ENCODE results near the gene MAPKBP1. TPM values are rescaled to one million over a fixed set of nuclear protein-coding genes. Genes with fewer than 3 reads are reported as not detected.

MAPKBP1 gene
- polyA plus RNA-seq, 3 donors: 0.76 to 8.6 (median 1.1) TPM

DNA sequence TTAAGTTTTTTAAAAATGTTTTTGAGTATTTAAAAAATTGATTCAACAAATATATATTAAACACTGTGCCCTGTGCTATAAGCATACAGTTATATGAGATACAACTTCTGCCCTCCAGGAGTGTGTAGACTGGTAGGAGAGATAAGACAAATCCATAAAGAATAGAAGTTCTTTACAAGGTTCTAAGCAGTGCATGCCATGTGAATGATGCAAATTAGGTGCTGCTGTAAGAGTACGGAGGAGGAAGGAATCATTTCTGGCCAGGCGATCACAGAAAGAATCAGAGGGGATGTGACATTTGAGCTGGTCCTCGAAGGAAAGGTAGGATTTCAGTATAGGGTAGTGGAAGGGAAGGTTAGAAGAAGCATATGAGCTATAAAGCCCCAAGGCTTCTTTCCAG, 14.0 kb downstream of the MAPKBP1 start:
- peak overlapping the region in 1 of 7 donors; percentile 4 for H3K27ac Mint-ChIP-seq
- no peaks in the 10 kb centered on the region for H3K27me3 Mint-ChIP-seq (ENCODE audit: low read depth in 3 of 3)
- H3K4me1 Mint-ChIP-seq: peaks cover 16% of the 10 kb centered on the region
- no peak for DNase-seq
- Histone ChIP-seq H3K4me2 (replicated peaks; ENCODE audit: extremely low read depth, low read length, poor library complexity, severe bottlenecking) (no peak overlapping the region), H3K4me3 (replicated peaks in 1 of 3; ENCODE audit: low read depth in 2 of 3, low read length in 3 of 3) (no peak overlapping the region), H3K4me1 (ENCODE audit: control insufficient read depth in 1 of 2, insufficient read depth in 2 of 2, low read length in 2 of 2) (no peaks in the 10 kb centered on the region), H3K9ac (ENCODE audit: insufficient read depth, low read length, poor library complexity, severe bottlenecking) (no peak overlapping the region), H3K36me3 (replicated peaks in 1 of 2; ENCODE audit: control insufficient read depth in 1 of 2, insufficient read depth in 2 of 2, low read length in 2 of 2) (no peaks in the 10 kb centered on the region), H4K20me1 (ENCODE audit: insufficient read depth, low read length) (peaks cover 5% of the 10 kb centered on the region), H3K27me3 (ENCODE audit: control insufficient read depth in 2 of 2, insufficient read depth in 2 of 2, low read length in 2 of 2) (no peaks in the 10 kb centered on the region), H3K79me2 (ENCODE audit: insufficient read depth, low read length) (no peaks in the 10 kb centered on the region), H2AFZ (ENCODE audit: insufficient read depth, low read depth, low read length, poor library complexity, severe bottlenecking) (no peak overlapping the region), H3K27ac (ENCODE audit: low read depth in 1 of 2, low read length in 2 of 2) (no peak overlapping the region), H3K9me3 (replicated peaks in 1 of 2; ENCODE audit: control insufficient read depth in 1 of 2, insufficient read depth in 1 of 2, low read length in 2 of 2) (no peaks in the 10 kb centered on the region)
- H3K36me3 Mint-ChIP-seq: peaks cover 3 to 6% of the 10 kb centered on the region in 2 donors
- intact Hi-C loops (cut with micrococcal nuclease): no loop called here
- TF ChIP-seq CTCF (IDR thresholded peaks at IDR 0.05): no peak
- WGBS (ENCODE audit: insufficient coverage): 69% methylated on average over 3 of the region's 3 CpGs
- H3K4me3 Mint-ChIP-seq: no peak overlapping the region
- no peaks in the 10 kb centered on the region for H3K9me3 Mint-ChIP-seq

DNA sequence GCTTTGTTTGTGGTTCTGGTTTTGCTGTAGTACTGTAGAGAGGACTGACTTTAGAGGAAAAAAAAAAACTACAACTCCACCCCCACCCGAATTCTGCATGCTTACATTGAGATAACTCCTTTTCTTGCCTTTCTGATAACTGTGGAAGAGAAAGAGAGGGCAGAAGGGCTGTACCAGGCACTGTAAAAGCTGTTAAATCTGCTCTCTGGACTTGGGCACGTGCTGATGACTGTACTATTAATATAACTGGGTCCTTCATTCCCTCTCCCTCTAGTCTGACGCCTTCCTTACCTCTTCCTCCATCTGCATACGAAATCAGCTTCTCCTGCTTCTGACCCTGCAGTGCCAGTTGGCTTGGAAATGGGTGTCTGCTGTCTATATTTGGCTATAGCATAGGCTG, 15.0 kb downstream of the MAPKBP1 start:
- no peaks in the 10 kb centered on the region for H3K27me3 ChIP-seq (ENCODE audit: control insufficient read depth in 2 of 2, insufficient read depth in 2 of 2, low read length in 2 of 2)
- Mint-ChIP-seq H3K4me1 (peaks cover 16% of the 10 kb centered on the region), H3K4me3 (no peak overlapping the region), H3K27me3 (ENCODE audit: low read depth in 3 of 3) (no peaks in the 10 kb centered on the region), H3K36me3 (peaks cover 0 to 6% of the 10 kb centered on the region in 2 donors), H3K9me3 (no peaks in the 10 kb centered on the region), H3K27ac (no peak overlapping the region)
- H3K79me2 ChIP-seq (ENCODE audit: insufficient read depth, low read length): no peaks in the 10 kb centered on the region
- H3K9ac ChIP-seq (ENCODE audit: insufficient read depth, low read length, poor library complexity, severe bottlenecking): no peak overlapping the region
- DNase-seq: no peak
- no peaks in the 10 kb centered on the region for H3K9me3 ChIP-seq (replicated peaks in 1 of 2; ENCODE audit: control insufficient read depth in 1 of 2, insufficient read depth in 1 of 2, low read length in 2 of 2)
- H3K4me1 ChIP-seq (ENCODE audit: control insufficient read depth in 1 of 2, insufficient read depth in 2 of 2, low read length in 2 of 2): no peaks in the 10 kb centered on the region
- intact Hi-C loops (cut with micrococcal nuclease): no loop called here
- H3K4me2 ChIP-seq (replicated peaks; ENCODE audit: extremely low read depth, low read length, poor library complexity, severe bottlenecking): no peak overlapping the region
- H4K20me1 ChIP-seq (ENCODE audit: insufficient read depth, low read length): peaks cover 5% of the 10 kb centered on the region
- no CpG with 5 or more reads among the region's 4 CpGs for WGBS (ENCODE audit: insufficient coverage)
- H3K27ac ChIP-seq (ENCODE audit: low read depth in 1 of 2, low read length in 2 of 2): no peak overlapping the region
- no peaks in the 10 kb centered on the region for H3K36me3 ChIP-seq (replicated peaks in 1 of 2; ENCODE audit: control insufficient read depth in 1 of 2, insufficient read depth in 2 of 2, low read length in 2 of 2)
- no peak overlapping the region for H2AFZ ChIP-seq (ENCODE audit: insufficient read depth, low read depth, low read length, poor library complexity, severe bottlenecking)
- no peak for TF ChIP-seq CTCF (IDR thresholded peaks at IDR 0.05)
- H3K4me3 ChIP-seq (replicated peaks in 1 of 3; ENCODE audit: low read depth in 2 of 3, low read length in 3 of 3): no peak overlapping the region

All from CD14-positive monocyte (primary cell).